NCI-H345 (cell line): Measurements from ENCODE around the gene SREBF1.

ENCODE experiments used
- DNase-seq: peaks from one replicate; lab custom pipeline; 2025; lab: John Stamatoyannopoulos, UW

SREBF1 gene

GRCh38 chr17:17836818-17837379, at the start of gene SREBF1:
Gene SREBF1 (minus strand): TSS chr17:17836986. CDS start chr17:17836817, 169 bp downstream.
- DNase-seq = peak; percentile 60

DNA sequence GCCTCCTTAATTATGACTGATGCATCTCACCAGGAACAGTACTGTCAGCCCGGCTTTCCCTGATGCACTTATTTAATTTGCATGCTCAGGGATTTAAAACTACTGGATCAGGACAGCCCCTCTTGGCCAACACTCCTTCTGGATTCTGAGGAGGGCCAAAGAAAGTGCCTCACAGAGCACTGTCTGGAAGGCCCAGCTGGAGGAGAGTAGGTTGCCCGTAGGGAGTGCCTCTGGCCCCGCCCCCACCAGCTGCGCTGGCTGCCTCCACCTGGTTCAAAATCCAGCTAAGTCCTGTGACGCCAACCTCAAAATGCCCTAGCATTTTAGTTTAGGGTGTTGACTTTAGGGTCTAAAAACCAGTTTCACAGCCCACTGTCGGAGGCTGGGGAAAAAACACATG, 49.4 kb upstream of the SREBF1 start:
- DNase-seq = no peak

DNA sequence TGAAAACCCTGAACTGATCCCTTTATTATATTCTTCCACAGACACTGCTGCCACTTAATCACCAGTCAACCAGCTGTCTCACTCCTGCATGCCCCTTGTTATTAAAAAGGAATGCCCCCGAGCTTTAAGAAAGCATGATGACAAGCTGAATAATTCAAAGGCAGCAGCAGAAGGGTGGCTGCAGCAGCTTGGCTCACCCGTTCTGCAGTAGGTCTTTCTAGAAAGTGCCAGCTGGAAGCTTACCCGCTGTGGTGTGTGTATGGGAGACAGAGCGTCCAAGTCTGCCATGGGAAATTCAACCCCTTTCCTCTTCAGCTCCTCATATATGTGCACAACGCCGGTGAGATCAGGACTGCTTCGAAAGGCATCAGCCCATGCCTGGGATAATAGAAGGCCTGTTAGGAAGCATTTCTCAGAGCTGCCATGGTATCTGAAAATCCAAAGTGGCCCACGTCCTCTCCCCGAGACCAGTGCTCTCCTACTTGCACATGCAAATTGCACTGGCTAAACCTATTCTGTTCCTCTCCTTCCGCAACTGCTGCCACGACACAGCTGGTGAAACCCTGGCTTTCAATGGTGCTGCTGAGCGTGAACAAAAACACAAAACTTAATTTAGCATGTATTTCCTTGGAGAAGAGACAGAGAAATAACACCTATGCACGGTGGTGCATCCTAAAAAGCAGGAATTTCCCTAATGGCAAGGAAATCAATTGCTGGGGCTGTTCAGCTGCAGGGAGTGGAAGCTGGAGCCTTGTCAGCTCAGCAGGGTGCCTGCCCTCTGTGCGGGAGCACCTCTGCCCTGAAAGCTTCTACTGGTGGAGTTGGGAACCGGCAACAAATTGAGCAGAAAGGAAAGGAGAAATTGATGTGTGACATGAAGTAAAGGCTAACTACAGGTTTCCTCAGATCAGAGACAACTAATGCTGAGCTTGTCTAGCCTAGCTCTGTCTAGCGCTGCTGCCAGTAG, 47.9 kb upstream of the SREBF1 start:
- no peak for DNase-seq

GRCh38 chr17:17883801-17884200, 47.0 kb upstream of the SREBF1 start:
- DNase-seq = no peak

DNA sequence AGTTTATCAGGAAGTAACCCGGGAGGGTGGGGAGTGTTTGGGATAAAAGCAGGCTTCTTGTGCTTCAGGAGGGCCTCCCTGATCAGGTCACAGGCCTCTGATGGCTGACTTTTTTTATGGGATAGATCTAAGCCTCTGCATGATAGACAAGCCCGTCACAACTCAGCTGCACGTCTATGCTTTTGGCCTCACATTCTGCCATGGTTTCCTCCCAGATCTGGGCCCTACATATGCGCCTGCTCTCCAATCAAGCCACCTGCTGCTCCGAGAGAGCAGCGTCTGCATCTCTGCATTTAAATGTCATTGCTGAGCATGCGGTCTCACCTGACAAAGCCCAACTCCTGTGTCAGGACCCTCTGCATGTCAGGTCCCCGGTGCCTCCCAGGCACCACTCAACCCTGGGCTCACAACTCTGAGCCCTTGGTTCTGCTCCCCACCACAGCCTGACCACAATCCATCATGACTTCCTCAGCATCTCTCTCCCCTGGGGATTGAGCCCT, 45.3 kb upstream of the SREBF1 start:
- no peak for DNase-seq

DNA sequence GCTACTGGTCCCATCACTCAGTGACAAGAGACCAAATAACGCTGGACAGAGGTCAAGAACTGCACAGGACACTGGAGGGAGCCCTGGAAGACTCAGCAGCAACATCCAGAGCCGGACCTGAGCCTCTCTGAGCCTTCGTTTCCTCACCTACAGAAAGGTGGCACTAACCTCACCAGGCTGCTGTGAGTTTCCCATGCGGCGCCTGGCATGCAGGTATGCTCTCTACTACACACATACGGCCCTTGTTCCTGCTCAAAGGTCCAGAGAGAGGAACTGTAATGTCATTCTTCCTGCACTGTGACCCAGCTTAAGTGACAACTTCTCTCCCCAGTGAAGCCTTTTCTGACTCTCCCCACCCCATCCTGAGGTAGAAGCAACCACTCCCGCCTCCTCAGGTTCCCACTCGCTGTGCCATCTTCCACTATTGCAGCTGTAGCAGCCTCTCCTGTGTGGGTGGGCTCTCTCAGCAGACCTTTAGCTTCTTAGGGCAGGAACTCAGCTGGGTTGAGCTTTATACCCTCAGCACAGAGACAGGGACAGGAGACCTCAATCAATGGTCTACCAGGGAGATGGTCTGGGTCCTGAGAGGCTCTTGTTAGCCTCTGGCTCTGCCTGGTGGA, 43.9 kb upstream of the SREBF1 start:
- no peak for DNase-seq

DNA sequence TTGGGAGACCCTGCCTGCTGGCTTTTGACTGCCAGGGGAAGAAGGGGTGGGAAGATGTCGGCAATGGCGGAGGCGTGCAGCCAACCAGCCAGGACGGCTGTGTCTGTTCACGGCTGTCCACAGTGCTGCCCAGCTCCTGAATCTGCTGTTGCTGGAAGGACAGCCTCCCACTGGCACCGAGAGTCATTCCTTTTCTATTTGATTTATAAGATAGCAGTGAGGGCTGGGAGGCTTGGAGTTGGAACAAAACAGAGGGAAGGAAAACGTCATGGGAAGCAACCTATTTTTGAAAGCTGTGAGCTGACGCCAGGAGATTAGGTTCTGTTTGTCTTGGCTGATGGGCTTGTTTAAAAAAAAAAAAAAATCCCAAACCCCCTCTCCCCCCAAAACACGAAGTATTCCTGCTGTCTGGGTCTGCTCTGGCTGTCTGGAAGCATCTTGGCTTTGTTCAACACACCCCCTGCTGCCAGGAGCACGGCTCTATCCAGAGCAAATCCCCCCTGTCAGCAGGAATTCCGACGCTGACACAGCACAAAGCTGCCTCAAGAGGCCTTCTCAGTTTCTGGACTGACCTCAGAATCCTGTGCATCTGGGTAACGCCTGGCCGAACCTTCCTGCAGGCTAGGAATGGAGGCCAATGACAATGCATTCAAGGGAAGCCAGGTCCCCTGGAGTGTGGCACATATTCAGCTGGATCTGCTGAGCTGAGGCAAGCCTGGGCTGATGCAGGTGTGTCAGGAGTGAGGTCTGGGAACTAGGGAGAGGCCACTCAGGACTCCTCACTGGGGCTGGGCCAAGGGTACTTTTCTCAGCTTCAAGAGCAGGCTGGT, 41.0 kb upstream of the SREBF1 start:
- peak; percentile 57 for DNase-seq

- no peak for DNase-seq
These were observed 40.3 kb upstream of the SREBF1 start for GRCh38 chr17:17876959-17877528.

DNA sequence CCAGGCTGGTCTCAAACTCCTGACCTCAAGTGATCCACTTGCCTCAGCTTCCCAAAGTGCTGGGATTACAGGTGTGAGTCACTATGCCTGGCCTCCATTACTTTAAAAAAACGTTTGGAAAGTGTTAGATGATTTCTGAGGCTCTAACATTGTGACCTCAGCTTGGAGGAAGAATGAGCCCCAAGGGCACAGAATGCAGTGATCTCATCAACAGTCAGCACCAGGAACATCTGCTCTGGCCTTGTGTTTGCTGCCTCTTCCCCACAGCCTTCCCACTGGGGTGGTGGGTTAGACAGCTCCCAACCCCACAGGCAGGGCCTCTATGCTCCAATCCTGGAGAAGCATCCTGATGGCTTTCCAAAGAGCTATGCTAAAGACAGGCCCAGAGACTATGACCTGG, 37.7 kb upstream of the SREBF1 start:
- no peak for DNase-seq

DNA sequence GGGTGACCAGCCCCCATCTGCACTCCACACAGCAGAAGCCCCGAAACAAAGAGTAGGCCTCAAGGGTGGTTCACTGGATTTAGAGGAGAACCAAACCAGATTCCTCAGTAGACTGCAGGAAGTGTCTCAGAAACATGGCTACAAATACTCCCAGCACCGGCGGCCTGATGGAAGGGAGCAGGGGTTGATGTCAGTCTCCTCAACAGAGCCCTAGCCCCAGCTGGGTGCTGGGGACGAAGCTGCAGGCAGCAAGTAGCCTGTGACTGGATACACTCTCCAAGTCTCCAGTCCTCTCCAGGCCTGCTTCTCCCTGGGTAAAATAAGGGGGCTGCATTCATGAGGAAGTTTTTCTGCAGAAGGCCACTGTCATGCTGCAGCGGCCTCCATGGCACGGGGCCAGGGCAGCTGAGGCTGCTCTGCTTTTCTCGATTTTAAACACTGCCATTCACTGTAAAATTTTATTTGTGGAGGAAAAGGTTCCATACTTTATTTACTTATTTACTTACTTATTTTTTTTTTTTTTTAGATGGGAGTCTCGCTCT, 36.7 kb upstream of the SREBF1 start:
- DNase-seq = no peak

GRCh38 chr17:17872547-17873345, 36.0 kb upstream of the SREBF1 start:
- no peak for DNase-seq

- DNase-seq = no peak
These were observed 35.1 kb upstream of the SREBF1 start for GRCh38 chr17:17871913-17872312.

- DNase-seq = no peak
These were observed 33.5 kb upstream of the SREBF1 start for GRCh38 chr17:17870247-17870646.

DNA sequence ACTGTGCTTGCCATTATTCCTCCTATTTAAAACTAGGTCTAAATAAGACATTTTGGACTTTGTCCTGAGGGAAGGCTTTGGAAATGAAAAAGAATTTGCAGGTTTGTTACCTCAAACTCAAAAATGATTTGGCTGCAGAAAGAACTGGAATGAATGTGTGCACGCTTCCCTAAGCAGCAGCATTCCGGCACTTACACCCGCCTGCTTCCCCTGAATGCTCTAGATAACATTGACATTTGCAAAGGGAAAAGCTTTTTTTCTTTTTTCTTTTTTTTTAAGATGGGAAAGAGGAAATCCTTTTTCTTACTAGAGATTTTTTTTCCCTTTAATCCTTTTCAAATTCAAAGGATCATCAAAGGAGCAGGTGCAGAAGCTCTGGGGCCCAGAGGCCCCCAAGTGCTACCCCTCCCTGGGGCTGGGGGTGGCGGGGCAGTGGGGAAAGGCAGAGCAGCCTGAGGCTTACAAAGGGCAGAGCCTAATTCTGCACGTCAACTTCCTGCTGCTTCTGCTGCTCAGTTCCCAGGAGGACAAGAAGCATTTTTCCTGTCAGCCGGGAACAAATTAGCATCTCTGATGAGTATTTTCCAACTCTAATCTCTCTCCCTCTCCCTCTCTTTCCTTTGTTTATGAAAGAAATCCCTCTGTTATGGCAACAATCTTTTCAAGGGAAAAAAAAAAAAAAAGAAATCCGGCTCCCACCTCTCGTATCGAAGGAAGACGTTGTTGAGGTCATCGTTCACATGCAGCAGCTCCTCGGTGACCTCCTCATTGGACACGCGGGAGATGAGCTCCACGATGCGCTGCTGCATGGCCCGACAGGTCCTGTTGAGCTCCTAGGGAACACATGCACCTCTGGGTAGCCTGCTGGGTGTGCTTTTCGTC, 32.1 kb upstream of the SREBF1 start:
- no peak for DNase-seq

DNA sequence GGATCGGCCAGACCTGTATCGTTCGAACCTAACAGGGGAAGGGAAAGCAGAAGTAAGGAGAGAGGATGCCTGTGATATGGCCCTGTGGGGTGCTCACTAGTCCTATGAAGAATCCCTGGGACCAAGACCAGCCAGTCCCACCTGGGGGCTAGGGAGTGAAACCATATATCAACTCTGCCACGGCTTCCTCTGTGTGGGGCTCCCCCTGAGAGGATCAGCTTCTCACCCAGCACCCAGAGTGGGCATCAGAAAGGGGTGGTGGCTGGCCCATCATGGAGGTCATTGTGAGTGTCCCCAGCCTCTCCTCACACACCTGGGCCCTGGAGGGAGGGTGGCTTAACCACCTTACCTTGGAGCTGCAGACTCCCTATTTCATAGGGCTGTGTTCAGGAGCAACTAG, 30.1 kb upstream of the SREBF1 start:
- no peak for DNase-seq

DNA sequence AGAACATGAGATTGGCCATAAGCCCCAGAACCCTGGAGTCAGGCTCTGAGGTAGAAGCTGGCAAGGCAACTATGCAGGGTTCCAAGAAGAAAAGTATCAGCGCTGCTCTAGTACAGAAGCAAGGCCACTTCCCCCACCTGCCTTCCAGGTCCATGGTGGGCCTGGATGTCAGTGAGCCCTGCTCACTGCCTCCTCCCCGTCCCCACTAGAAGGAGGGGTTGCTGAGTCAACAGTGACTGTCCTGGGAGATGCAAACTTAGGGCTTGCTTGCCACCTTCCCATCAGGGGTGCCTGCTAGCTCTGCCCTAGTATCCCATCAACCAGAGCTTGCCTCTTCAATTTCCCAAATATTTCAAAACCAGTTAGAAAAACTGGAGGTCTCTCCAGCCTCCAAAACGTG, 29.6 kb upstream of the SREBF1 start:
- DNase-seq = no peak

DNA sequence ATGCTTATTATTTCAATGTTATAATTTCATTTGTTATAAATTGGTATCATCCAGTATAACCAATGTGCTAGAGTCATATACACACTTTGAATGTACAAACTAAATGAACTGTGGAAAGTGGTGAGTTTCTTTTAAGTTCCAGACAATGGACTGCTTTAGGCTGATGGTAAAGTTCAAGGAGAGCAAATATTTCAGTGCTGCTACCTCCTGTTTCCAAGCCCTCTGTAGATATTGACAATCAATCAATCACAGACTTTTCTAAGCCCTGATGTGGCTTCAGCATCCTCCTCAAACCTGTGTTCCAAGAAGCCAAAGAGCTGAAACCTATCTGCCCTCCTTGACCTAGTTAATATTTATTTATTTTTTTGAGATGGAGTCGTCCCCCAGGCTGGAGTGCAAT, 28.2 kb upstream of the SREBF1 start:
- DNase-seq = no peak

DNA sequence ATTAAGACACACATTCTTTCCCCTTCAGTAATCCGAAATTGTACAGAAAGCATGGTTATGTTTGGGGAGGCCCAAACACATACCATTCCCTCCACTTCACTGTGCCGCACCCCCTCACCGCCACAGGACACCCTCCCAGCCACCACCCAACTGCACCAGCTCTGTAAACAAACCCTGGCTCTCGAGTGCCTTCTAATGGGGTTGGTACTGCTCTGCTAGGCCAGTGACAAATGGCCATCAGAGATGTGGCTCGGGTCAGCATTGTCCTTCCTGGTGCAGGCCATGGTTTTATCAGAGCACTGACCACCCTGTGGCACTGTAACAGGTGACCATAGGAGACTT, 24.0 kb upstream of the SREBF1 start:
- no peak for DNase-seq

- peak; percentile 45 for DNase-seq
These were observed 23.4 kb upstream of the SREBF1 start for GRCh38 chr17:17859909-17860765.
